Osteocyte (in vitro differentiated cells): ENCODE data around the gene GADD45G. TPM values are rescaled to one million over a fixed set of nuclear protein-coding genes. Genes with fewer than 3 reads are reported as not detected.

ENCODE experiments used
- DNase-seq: peaks from one replicate; pipeline ENCODE4 v3.0.0; 2021; ENCODE audit warnings: mixed read lengths; ENCODE audit not compliant: unreplicated experiment; ENCODE audit errors: extremely low spot score
- H3K27ac Mint-ChIP-seq: one replicate; pipeline ENCODE4 v1.8.0; 2021; ENCODE audit warnings: mild to moderate bottlenecking, mixed read lengths; ENCODE audit not compliant: unreplicated experiment
- H3K27me3 Mint-ChIP-seq: one replicate; pipeline ENCODE4 v1.8.0; 2021; ENCODE audit warnings: mixed read lengths; ENCODE audit not compliant: unreplicated experiment
- H3K36me3 Mint-ChIP-seq: one replicate; pipeline ENCODE4 v1.8.0; 2021; ENCODE audit warnings: mixed read lengths; ENCODE audit not compliant: unreplicated experiment
- H3K4me1 Mint-ChIP-seq: one replicate; pipeline ENCODE4 v1.8.0; 2021; ENCODE audit warnings: mixed read lengths; ENCODE audit not compliant: unreplicated experiment
- H3K4me3 Mint-ChIP-seq: one replicate; pipeline ENCODE4 v1.8.0; 2021; ENCODE audit warnings: mild to moderate bottlenecking, moderate library complexity, mixed read lengths; ENCODE audit not compliant: unreplicated experiment
- H3K9me3 Mint-ChIP-seq: one replicate; pipeline ENCODE4 v1.8.0; 2021; ENCODE audit warnings: mixed read lengths; ENCODE audit not compliant: unreplicated experiment
- total RNA-seq: library from RNA; stranded (reverse); gene quantifications from 2 replicates; pipeline ENCODE4 v1.2.1, GENCODE V29; 2021
- TF ChIP-seq, protein P1 (sequence below): fragments of 200-600 bp; sonication (generic); IDR thresholded peaks from 2 replicates; pipeline ENCODE4 v1.5.0; 2021; ENCODE audit warnings: antibody characterized with exemption, mild to moderate bottlenecking, moderate library complexity

Gene GADD45G
- total RNA-seq, 1 donor from 2014 or later = 1.0 TPM

DNA sequence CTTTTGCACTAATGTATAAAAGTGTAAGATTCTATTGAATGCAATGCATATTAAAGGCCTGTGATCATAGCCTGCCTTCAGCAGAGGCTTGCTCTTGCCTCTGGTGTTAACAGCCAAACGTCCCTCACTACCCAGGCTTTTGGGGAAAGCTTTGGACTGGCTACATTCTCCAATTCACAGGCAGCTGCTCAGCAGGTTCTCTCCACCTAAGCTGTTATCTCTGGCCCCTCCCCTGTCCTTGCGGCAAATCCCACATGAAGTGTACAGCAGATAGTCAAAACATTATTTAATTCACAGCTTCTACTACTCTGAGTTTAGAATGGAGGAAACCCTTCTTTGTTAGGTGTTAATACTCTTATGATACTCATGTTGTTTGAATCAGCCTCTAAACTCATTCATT lies 45.9 kb upstream of the GADD45G start:
- Mint-ChIP-seq H3K4me3 (no peak overlapping the region), H3K27ac (no peak overlapping the region), H3K4me1 (peaks cover 11% of the 10 kb centered on the region), H3K27me3 (peaks cover 9% of the 10 kb centered on the region), H3K9me3 (no peaks in the 10 kb centered on the region), H3K36me3 (no peaks in the 10 kb centered on the region)
- TF ChIP-seq, protein P1, sequence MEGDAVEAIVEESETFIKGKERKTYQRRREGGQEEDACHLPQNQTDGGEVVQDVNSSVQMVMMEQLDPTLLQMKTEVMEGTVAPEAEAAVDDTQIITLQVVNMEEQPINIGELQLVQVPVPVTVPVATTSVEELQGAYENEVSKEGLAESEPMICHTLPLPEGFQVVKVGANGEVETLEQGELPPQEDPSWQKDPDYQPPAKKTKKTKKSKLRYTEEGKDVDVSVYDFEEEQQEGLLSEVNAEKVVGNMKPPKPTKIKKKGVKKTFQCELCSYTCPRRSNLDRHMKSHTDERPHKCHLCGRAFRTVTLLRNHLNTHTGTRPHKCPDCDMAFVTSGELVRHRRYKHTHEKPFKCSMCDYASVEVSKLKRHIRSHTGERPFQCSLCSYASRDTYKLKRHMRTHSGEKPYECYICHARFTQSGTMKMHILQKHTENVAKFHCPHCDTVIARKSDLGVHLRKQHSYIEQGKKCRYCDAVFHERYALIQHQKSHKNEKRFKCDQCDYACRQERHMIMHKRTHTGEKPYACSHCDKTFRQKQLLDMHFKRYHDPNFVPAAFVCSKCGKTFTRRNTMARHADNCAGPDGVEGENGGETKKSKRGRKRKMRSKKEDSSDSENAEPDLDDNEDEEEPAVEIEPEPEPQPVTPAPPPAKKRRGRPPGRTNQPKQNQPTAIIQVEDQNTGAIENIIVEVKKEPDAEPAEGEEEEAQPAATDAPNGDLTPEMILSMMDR = no peak
- DNase-seq = no peak

DNA sequence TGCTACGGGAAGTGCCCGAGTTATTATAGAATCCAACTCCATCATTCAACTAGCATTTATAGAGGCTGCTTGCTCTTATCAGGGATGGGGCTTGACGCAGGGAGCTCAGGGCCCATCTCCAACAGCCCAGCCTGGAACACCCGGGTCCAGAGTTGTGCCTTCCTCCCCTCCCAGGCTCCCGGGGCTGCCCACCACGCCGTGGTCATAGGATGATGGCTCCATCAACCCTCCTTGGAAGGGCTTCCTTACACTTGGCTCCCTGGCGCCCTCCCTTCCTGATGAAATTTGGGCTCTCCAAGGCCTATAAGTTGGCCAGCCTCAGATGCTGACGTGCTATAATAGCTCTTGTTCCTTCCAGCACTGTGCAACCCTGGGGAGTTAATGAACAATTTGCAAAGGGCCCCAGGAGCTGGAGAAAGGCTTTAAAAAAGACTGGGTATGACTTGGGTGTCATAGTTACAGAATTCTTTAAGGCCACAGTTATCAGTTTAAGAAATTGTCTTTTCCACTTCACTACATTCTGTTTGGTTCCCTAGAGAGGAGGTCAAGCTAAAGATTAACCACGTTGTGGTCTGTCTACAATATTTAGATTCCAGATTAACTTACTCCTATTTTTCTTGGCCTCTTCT lies 42.5 kb upstream of the GADD45G start:
- TF ChIP-seq, protein P1 = no peak
- DNase-seq = no peak
- H3K9me3 Mint-ChIP-seq = peaks cover 4% of the 10 kb centered on the region

DNA sequence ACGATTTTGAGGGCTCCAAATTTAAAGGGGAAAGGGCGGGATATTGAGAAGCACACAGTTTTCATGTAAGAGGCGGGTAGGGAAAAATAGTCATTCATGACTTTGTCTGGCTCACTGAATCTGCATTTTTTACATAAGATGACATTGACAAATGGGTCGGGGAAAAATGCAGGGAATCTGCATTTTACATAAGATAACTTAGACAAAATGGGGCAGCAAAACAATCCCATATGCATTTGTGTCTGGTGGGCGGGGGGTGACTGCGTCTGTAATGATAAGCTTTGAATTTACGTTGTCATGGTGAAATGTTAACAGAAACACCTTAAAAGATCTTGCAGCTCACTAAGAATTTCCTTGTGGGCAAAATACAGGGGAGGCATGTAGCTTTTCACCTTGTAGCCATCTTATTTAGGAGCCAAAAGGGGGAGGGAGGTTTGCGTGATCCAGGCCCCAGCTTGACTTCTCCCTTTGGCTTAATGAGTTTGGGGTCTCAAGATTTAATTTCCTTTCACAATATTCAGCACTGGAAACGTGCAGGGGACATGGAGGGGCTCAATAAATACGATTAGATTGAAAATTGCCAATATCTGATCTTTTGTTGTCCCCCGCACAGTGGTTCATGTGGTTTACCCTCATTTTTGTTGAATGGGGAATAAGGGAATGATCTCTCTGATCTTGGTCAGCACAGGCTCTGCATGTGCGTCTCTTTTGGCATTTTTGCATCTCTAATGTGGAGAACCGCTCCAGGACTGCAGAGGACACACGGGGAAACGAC lies 41.1 kb upstream of the GADD45G start:
- TF ChIP-seq, protein P1 = no peak
- Mint-ChIP-seq H3K27me3 (peaks cover 21% of the 10 kb centered on the region), H3K4me3 (no peak overlapping the region), H3K4me1 (no peaks in the 10 kb centered on the region), H3K36me3 (no peaks in the 10 kb centered on the region), H3K27ac (no peak overlapping the region), H3K9me3 (peaks cover 4% of the 10 kb centered on the region)
- DNase-seq = no peak

More for the DNA sequence above, 42.5 kb upstream of the GADD45G start:
- no peak overlapping the region for H3K4me3 Mint-ChIP-seq
- H3K27ac Mint-ChIP-seq = no peak overlapping the region
- peaks cover 15% of the 10 kb centered on the region for H3K27me3 Mint-ChIP-seq
- H3K36me3 Mint-ChIP-seq = no peaks in the 10 kb centered on the region
- H3K4me1 Mint-ChIP-seq = no peaks in the 10 kb centered on the region

DNA sequence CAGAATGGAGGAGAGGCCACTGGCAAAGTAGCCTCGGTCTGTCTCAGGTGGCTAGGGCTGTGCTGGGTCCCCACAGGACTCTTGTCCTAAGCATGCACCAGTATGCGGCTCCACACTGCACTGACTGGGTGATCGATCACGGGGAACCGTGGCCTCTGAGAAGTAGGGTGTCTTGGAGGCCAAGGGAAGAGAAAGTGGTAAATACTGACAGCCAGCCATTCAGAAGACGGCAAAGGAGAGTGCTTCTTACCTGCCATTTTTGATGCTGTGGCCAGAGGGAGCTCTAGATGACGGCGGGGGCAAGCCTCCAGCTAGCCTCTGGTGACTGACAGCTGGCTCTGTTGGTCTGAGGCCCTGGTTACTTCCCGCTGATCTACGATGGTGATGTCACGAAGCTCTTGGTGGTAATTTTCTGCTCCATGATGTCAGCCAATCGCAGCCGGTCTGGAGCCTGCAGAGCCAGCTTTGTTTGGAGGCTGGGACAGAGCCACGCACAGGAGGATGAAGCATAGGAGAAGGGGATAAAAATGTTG lies 40.4 kb upstream of the GADD45G start:
- H3K9me3 Mint-ChIP-seq = peaks cover 4% of the 10 kb centered on the region
- TF ChIP-seq, protein P1 = no peak
- DNase-seq = no peak
- peaks cover 22% of the 10 kb centered on the region for H3K27me3 Mint-ChIP-seq
- H3K4me1 Mint-ChIP-seq = no peaks in the 10 kb centered on the region
- no peaks in the 10 kb centered on the region for H3K36me3 Mint-ChIP-seq
- H3K27ac Mint-ChIP-seq = no peak overlapping the region
- H3K4me3 Mint-ChIP-seq = no peak overlapping the region

DNA sequence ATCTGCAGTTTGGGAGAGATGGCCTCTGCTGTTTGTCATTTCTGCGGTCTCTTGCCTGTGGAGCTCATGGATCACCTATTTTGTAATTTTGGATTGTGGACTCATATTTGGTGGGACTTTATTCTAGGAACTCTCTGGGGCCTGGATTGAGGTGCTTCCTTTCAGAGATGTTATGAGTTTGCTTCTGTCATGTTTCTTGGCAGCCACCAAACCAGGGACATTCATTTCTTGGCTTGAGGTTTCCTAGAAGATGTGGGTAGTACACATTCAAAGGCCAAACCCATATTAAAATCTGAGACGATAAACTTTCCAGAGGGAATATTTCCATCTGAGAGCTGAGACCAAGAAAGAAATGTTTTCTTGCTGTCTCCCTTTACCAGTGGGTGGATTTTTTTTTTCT lies 37.2 kb upstream of the GADD45G start:
- DNase-seq = no peak
- Mint-ChIP-seq H3K4me3 (no peak overlapping the region), H3K4me1 (no peaks in the 10 kb centered on the region), H3K27me3 (peaks cover 39% of the 10 kb centered on the region), H3K9me3 (peaks cover 4% of the 10 kb centered on the region), H3K27ac (no peak overlapping the region), H3K36me3 (no peaks in the 10 kb centered on the region)
- TF ChIP-seq, protein P1 = no peak
